Measurements from ENCODE around the gene GDF15.

GDF15 gene

DNA sequence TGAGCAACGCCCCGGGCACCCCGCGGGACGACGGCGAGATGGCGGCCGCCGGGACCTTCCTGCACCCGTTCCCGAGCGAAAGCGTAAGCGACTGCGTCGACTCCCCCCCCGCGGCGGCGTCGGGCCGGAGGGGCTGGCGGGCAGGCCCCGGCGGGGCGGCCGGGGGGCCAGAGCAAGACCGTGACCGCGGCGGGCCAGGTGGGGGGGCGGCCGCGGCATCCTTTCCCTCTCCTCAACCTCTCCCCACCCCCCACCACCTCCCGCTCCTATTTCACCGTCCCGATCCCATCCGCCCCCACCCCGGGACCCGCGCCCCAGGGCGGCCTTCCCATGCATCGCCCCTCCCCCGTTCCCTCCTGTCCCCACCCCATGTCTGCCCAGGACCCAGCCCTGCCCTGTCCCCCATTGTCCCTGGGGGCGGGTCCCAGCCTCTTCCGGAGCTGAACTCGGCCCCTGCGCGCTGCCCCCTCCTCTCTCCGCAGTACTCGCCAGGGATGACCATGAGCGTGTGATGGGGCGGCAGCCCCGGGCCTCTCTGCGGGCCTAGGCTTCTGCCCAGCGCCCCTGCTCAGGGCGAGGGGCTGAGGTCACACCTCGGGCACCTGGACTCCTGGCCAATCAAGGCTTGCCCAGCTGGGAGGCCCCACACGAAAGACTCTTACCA is 47.9 kb downstream of the GDF15 start:
- peaks cover 16% of the 10 kb centered on the region for H3K36me3 ChIP-seq (replicated peaks)
- peak overlapping the region; percentile 58 for H3K4me3 ChIP-seq (ENCODE audit: low read depth, low read length)
- H3K27ac ChIP-seq: no peak overlapping the region
- TF ChIP-seq, protein P1, sequence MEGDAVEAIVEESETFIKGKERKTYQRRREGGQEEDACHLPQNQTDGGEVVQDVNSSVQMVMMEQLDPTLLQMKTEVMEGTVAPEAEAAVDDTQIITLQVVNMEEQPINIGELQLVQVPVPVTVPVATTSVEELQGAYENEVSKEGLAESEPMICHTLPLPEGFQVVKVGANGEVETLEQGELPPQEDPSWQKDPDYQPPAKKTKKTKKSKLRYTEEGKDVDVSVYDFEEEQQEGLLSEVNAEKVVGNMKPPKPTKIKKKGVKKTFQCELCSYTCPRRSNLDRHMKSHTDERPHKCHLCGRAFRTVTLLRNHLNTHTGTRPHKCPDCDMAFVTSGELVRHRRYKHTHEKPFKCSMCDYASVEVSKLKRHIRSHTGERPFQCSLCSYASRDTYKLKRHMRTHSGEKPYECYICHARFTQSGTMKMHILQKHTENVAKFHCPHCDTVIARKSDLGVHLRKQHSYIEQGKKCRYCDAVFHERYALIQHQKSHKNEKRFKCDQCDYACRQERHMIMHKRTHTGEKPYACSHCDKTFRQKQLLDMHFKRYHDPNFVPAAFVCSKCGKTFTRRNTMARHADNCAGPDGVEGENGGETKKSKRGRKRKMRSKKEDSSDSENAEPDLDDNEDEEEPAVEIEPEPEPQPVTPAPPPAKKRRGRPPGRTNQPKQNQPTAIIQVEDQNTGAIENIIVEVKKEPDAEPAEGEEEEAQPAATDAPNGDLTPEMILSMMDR (IDR thresholded peaks at IDR 0.05; ENCODE audit: low read depth, low read length, missing control alignments): no peak
- DNase-seq: no peak
- in situ Hi-C loops (cut with HindIII; ENCODE audit: low pct_ligation_motif_present, low sequenced_read_pairs): no loop called here
- H3K27me3 ChIP-seq (replicated peaks): no peaks in the 10 kb centered on the region

DNA sequence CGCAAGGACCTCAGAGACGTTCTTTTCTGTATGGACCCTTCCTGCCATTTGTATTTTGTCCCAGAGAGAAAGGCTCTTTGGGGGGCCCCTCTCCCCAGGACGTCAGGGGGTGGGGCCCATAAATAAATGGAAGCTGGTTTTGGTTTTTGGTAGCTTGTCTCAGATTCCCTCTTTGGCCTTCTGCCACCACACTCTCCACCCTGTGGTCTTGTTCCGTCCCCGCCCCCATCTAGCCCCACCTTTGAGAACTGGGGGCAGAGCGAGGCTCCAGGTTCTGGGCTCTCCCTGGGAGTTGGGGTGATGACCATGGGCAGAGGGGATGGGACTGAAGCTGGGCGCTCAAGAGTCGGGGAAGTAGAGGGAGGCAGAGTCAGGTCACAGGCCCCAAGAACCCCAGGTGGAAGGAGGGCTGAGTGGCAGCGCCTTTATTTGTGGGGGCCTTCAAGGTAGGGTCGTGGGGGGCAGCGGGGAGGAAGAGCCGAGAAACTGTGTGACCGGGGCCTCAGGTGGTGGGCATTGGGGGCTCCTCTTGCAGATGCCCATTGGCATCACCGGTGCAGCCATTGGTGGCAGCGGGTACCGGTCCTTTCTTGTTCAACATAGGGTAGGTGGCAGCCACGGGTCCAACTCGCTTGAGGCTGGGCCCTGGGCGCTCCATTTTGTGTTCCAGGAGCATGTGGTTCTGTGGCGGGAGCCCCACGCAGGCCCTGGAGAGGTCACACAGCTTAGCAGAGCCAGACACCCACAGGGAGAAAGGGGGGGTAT is 48.6 kb downstream of the GDF15 start:
- no peaks in the 10 kb centered on the region for H3K27me3 ChIP-seq (replicated peaks)
- in situ Hi-C loops (cut with HindIII; ENCODE audit: low pct_ligation_motif_present, low sequenced_read_pairs): no loop called here
- H3K27ac ChIP-seq: no peak overlapping the region
- no peak for DNase-seq
- peak overlapping the region; percentile 50 for H3K4me3 ChIP-seq (ENCODE audit: low read depth, low read length)
- peaks cover 16% of the 10 kb centered on the region for H3K36me3 ChIP-seq (replicated peaks)
- TF ChIP-seq, protein P1 (IDR thresholded peaks at IDR 0.05; ENCODE audit: low read depth, low read length, missing control alignments): no peak

DNA sequence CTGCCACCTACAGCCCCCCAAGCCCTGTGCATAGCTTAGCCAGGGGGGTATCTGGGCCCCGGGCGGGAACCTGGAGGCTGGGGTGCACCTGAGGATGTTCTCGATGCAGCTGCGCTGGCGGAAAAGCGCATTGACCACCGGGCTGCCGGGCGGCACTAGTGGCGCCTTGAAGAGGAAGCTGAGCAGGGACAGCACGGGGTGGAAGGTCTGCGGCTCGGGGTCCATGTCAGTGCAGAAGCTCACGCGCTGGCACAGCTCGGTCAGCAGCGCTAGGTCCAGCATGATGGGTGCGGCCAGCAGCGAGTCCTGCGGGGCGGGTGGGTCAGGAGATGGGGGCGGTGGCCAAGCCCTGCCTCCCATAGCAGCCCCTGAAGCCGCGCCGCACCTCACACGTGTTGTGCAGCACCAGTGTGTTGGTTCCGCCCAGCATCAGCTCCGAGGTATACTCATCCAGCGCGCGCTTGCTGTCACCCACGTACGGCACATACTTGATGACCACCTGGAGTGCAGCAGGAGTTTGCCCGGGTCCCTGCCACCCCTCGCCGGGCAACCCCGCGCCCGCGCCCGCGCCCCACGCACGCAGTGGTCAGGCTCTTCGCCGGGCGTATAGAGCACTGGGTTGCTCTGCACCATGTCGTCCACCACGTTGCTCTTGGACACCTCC is 49.4 kb downstream of the GDF15 start:
- TF ChIP-seq, protein P1 (IDR thresholded peaks at IDR 0.05; ENCODE audit: low read depth, low read length, missing control alignments): no peak
- H3K27me3 ChIP-seq (replicated peaks): no peaks in the 10 kb centered on the region
- peaks cover 16% of the 10 kb centered on the region for H3K36me3 ChIP-seq (replicated peaks)
- DNase-seq: no peak
- no peak overlapping the region for H3K27ac ChIP-seq
- in situ Hi-C loops (cut with HindIII; ENCODE audit: low pct_ligation_motif_present, low sequenced_read_pairs): no loop called here
- H3K4me3 ChIP-seq (ENCODE audit: low read depth, low read length): no peak overlapping the region

DNA sequence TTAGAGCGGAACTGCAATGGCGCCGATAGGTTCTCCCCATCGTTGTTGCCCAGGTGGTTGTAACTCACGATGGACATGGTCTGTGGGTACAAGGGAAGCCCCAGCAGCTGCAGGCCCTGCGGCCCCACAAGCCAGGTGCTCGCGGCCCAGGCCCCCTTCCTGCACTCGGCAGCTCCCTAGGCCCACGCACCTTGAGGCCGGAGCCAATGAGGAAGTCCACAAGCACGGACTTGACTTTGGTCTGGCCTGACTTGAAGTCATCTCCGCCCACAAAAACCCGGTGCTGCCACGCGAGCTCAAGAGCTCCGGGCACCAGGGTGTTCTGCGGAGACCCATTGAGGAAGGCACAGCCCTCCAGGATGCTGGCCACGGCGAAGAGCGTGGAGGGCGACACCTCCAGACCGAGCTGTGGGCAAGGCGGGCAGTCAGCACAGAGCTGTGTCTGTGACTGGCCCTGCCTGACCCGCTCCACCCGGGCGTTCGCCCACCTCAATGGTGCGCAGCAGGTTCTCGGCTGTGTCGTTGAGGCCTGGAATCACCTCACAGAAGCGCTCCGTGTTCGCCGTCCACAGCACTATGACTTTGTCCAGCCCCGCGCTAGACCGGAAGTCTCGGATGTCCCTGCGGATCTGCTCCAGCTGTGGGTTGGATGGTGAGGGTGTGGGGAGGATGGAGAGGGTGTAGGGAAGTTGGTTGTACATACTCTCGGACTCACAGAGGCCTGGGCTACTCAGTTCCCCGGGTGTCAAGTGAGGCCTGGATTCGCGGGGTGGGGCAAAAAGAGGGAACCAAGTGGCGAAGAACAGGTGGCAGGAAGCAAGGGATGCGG is 50.1 kb downstream of the GDF15 start:
- in situ Hi-C loops (cut with HindIII; ENCODE audit: low pct_ligation_motif_present, low sequenced_read_pairs): no loop called here

More for the DNA sequence above, 50.1 kb downstream of the GDF15 start:
- Histone ChIP-seq H3K36me3 (replicated peaks) (peaks cover 16% of the 10 kb centered on the region), H3K4me3 (ENCODE audit: low read depth, low read length) (no peak overlapping the region), H3K27ac (no peak overlapping the region), H3K27me3 (replicated peaks) (no peaks in the 10 kb centered on the region)
- no peak for DNase-seq
- TF ChIP-seq, protein P1 (IDR thresholded peaks at IDR 0.05; ENCODE audit: low read depth, low read length, missing control alignments): no peak
